Fibroblast of lung (primary cell): Measurements from ENCODE around the gene LGALS7B. TPM values are rescaled to one million over a fixed set of nuclear protein-coding genes. Genes with fewer than 3 reads are reported as not detected.

Source experiments
- DNase-seq, 2 donors: peaks; one replicate each; pipeline versions ENCODE4 v3.0.0 to v3.0.0-alpha.2; 2010; ENCODE audit warnings: low read depth in 2 of 2
- H2AFZ ChIP-seq: 2 replicates; pipeline ENCODE4 v1.5.1; 2012; ENCODE audit warnings: low read length, control low read depth, inconsistent platforms
- H3K27ac ChIP-seq: 2 replicates; pipeline ENCODE4 v1.5.1; 2011; ENCODE audit warnings: low read length, control low read depth; ENCODE audit not compliant: insufficient read depth
- H3K27me3 ChIP-seq: 2 replicates; pipeline ENCODE4 v1.5.1; 2011; ENCODE audit warnings: mild to moderate bottlenecking, low read length; ENCODE audit not compliant: control insufficient read depth, insufficient read depth
- H3K36me3 ChIP-seq: 2 replicates; pipeline ENCODE4 v1.5.1; 2011; ENCODE audit warnings: low read length; ENCODE audit not compliant: control insufficient read depth, insufficient read depth
- H3K4me1 ChIP-seq: 2 replicates; pipeline ENCODE4 v1.5.1; 2011; ENCODE audit warnings: low read length; ENCODE audit not compliant: control insufficient read depth, insufficient read depth; ENCODE audit errors: extremely low read depth
- H3K4me2 ChIP-seq: 2 replicates; pipeline ENCODE4 v1.5.1; 2011; ENCODE audit warnings: low read length, control low read depth; ENCODE audit not compliant: insufficient read depth; ENCODE audit errors: extremely low read depth
- H3K4me3 ChIP-seq, 4 experiments: fragments of 200-600 bp in 1 of 4; sonication (generic) in 1 of 4; replicated peaks in 1 of 4; 2 replicates each; pipeline ENCODE4 v1.5.1; 2011 to 2016; ENCODE audit warnings: low read length in 4 of 4, low read depth in 3 of 4, mild to moderate bottlenecking in 3 of 4, control low read depth in 2 of 4, inconsistent platforms in 1 of 4, mixed read lengths in 1 of 4; ENCODE audit not compliant: insufficient read depth in 1 of 4; ENCODE audit errors: control extremely low read depth in 1 of 4
- H3K79me2 ChIP-seq: 2 replicates; pipeline ENCODE4 v1.5.1; 2012; ENCODE audit warnings: mild to moderate bottlenecking, low read length, inconsistent platforms; ENCODE audit not compliant: control insufficient read depth, insufficient read depth
- H3K9ac ChIP-seq: 2 replicates; pipeline ENCODE4 v1.5.1; 2011; ENCODE audit warnings: mild to moderate bottlenecking, low read length, control low read depth; ENCODE audit not compliant: insufficient read depth
- H3K9me3 ChIP-seq: 2 replicates; pipeline ENCODE4 v1.5.1; 2012; ENCODE audit warnings: low read depth, low read length; ENCODE audit not compliant: control insufficient read depth, insufficient read depth
- H4K20me1 ChIP-seq: 2 replicates; pipeline ENCODE4 v1.5.1; 2011; ENCODE audit warnings: low read length; ENCODE audit not compliant: control insufficient read depth, insufficient read depth; ENCODE audit errors: extremely low read depth
- CTCF ChIP-seq, 2 donors: IDR thresholded peaks in 1 of 2; conservative IDR thresholded peaks in 1 of 2; 1 replicate in 1 of 2; 2 replicates in 1 of 2; pipeline ENCODE4 v1.5.1; 2011 to 2012; ENCODE audit warnings: low read length in 2 of 2, control low read depth in 1 of 2, inconsistent platforms in 1 of 2, low read depth in 1 of 2, mild to moderate bottlenecking in 1 of 2
- EZH2 ChIP-seq: IDR thresholded peaks from 2 replicates; pipeline ENCODE4 v1.5.1; 2012; ENCODE audit warnings: low read length, control low read depth, mild to moderate bottlenecking; ENCODE audit errors: missing control alignments
- polyA plus RNA-seq, 2 donors: library from polyadenylated mRNA; depleted of rRNA in 1 of 2; stranded (reverse) in 1 of 2; unstranded in 1 of 2; fragments of >200 nt; gene quantifications; 2 replicates each; pipeline ENCODE4 v1.2.1, GENCODE V29; 2011 to 2012; ENCODE audit warnings: missing spikeins in 1 of 2
- total RNA-seq: library from RNA; depleted of rRNA; stranded (reverse); fragments of >200 nt; gene quantifications from 2 replicates; pipeline ENCODE4 v1.2.1, GENCODE V29; 2014

LGALS7B gene
- total and polyA plus RNA-seq, 2 donors (not counting 1 experiment from before 2014, with no cell fraction given) = 0.28 TPM; not detected in 1

GRCh38 chr19:38740932-38741331, 48.1 kb upstream of the LGALS7B start:
- H3K27ac ChIP-seq = no peak overlapping the region
- H4K20me1 ChIP-seq = no peaks in the 10 kb centered on the region
- no peaks in the 10 kb centered on the region for H3K36me3 ChIP-seq
- no peaks in the 10 kb centered on the region for H3K79me2 ChIP-seq
- no peaks in the 10 kb centered on the region for H3K27me3 ChIP-seq
- no peak for DNase-seq
- no peak overlapping the region for H3K4me3 ChIP-seq
- no peaks in the 10 kb centered on the region for H3K9me3 ChIP-seq
- H2AFZ ChIP-seq = no peak overlapping the region
- no peaks in the 10 kb centered on the region for H3K4me1 ChIP-seq
- no peak overlapping the region for H3K9ac ChIP-seq
- no peak for TF ChIP-seq EZH2
- TF ChIP-seq CTCF (conservative IDR thresholded peaks at IDR 0.05 in 1 of 2, IDR thresholded peaks at IDR 0.05 in 1 of 2; ENCODE audit: low read depth in 1 of 2, low read length in 2 of 2) = no peak
- H3K4me2 ChIP-seq = no peak overlapping the region

- Histone ChIP-seq H3K9me3 (no peaks in the 10 kb centered on the region), H3K27ac (no peak overlapping the region), H3K27me3 (no peaks in the 10 kb centered on the region), H3K36me3 (no peaks in the 10 kb centered on the region), H3K4me2 (no peak overlapping the region), H2AFZ (no peak overlapping the region), H3K4me1 (no peaks in the 10 kb centered on the region), H3K79me2 (no peaks in the 10 kb centered on the region), H4K20me1 (no peaks in the 10 kb centered on the region), H3K4me3 (no peak overlapping the region), H3K9ac (no peak overlapping the region)
- DNase-seq = no peak
- no peak for TF ChIP-seq CTCF (conservative IDR thresholded peaks at IDR 0.05 in 1 of 2, IDR thresholded peaks at IDR 0.05 in 1 of 2; ENCODE audit: low read depth in 1 of 2, low read length in 2 of 2)
- no peak for TF ChIP-seq EZH2
Observed at GRCh38 chr19:38741670-38742069, 47.3 kb upstream of the LGALS7B start.

GRCh38 chr19:38742296-38742695, 46.7 kb upstream of the LGALS7B start:
- Histone ChIP-seq H3K9me3 (no peaks in the 10 kb centered on the region), H3K4me2 (no peak overlapping the region), H3K79me2 (no peaks in the 10 kb centered on the region), H2AFZ (no peak overlapping the region), H4K20me1 (no peaks in the 10 kb centered on the region), H3K27me3 (no peaks in the 10 kb centered on the region), H3K9ac (no peak overlapping the region), H3K27ac (no peak overlapping the region), H3K4me1 (no peaks in the 10 kb centered on the region), H3K4me3 (no peak overlapping the region), H3K36me3 (no peaks in the 10 kb centered on the region)
- no peak for DNase-seq
- TF ChIP-seq CTCF (conservative IDR thresholded peaks at IDR 0.05 in 1 of 2, IDR thresholded peaks at IDR 0.05 in 1 of 2; ENCODE audit: low read depth in 1 of 2, low read length in 2 of 2) (no peak), EZH2 (no peak)
